Measurements from ENCODE around the gene MCTP1.

- no peak for TF ChIP-seq GATA3 (IDR thresholded peaks at IDR 0.05; ENCODE audit: low read depth, low read length)
- TF ChIP-seq GATA2 (IDR thresholded peaks at IDR 0.05; ENCODE audit: low read depth, low read length) = no peak
Measured at GRCh38 chr5:95151694-95152093, 133.2 kb downstream of the MCTP1 start.
